Gastrocnemius medialis (tissue), 4 donors: ENCODE measurements around the gene FBLN2.

Source experiments
- POLR2A ChIP-seq, 2 donors: fragments of 450-650 bp; IDR thresholded peaks; one replicate each; pipeline ENCODE4 v1.6.1; 2017; ENCODE audit warnings: antibody characterized with exemption in 2 of 2, mild to moderate bottlenecking in 2 of 2, moderate library complexity in 2 of 2
- TF ChIP-seq, protein P1 (sequence below), 5 experiments: fragments of 450-650 bp in 3 of 5; fragments of 200-600 bp in 2 of 5; sonication (generic) in 2 of 5; IDR thresholded peaks in 4 of 5; conservative IDR thresholded peaks in 1 of 5; 1 replicate in 4 of 5; 2 replicates in 1 of 5; pipeline ENCODE4 v1.5.1; 2016 to 2019; ENCODE audit warnings: antibody characterized with exemption in 5 of 5, mild to moderate bottlenecking in 3 of 5, moderate library complexity in 3 of 5

DNA sequence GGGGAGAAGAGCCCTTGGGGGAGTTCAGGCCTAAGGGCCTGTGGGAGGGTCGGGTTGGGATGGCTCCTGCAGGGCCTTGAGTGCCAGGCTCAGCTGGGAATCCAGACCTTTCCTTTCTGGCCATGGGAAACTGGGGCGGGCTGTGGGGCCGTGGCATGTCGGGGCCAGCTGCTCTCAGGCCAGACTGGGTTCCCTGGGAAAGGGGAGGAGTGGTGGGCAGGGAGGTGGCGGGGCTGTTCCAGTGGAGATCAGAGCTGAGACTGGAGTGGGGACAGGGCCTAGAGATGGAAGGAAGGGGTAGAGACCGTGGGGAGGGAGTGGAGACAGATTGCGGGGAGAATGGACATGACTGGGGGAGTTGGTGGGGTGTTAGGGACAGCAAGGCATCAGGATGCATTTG, 20.3 kb downstream of the FBLN2 start:
- TF ChIP-seq, protein P1, sequence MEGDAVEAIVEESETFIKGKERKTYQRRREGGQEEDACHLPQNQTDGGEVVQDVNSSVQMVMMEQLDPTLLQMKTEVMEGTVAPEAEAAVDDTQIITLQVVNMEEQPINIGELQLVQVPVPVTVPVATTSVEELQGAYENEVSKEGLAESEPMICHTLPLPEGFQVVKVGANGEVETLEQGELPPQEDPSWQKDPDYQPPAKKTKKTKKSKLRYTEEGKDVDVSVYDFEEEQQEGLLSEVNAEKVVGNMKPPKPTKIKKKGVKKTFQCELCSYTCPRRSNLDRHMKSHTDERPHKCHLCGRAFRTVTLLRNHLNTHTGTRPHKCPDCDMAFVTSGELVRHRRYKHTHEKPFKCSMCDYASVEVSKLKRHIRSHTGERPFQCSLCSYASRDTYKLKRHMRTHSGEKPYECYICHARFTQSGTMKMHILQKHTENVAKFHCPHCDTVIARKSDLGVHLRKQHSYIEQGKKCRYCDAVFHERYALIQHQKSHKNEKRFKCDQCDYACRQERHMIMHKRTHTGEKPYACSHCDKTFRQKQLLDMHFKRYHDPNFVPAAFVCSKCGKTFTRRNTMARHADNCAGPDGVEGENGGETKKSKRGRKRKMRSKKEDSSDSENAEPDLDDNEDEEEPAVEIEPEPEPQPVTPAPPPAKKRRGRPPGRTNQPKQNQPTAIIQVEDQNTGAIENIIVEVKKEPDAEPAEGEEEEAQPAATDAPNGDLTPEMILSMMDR (IDR thresholded peaks at IDR 0.05 in 4 of 5, conservative IDR thresholded peaks at IDR 0.05 in 1 of 5): no peak
- no peak for TF ChIP-seq POLR2A (IDR thresholded peaks at IDR 0.05)
